ENCODE data around the gene CLSTN3. TPM values are rescaled to one million over a fixed set of nuclear protein-coding genes. Genes with fewer than 3 reads are reported as not detected.

CLSTN3 gene
- total and polyA plus RNA-seq, 2 donors (not counting 3 experiments of a cell fraction or from before 2014, with no cell fraction given), result 27.8 to 45.9 TPM

DNA sequence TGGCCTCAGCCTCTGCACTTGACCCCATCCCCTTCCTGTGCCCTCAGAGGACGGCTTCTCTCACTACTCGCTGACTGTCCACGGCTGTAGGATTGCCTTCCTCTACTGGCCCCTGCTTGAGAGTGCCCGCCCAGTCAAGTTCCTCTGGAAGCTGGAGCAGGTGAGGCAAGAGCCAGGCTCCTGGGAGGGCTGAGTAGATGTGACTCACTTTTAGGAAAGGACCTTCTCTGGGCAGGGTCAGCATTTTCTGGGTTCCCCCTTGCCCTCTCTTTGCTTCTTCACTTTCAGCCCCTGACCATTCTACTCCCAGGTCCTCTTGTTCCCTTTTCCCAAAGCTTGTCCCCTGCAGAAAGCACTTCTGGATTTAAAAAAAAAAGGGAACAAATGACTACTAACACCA, 7.7 kb downstream of the CLSTN3 start:
- H4K20me1 ChIP-seq (replicated peaks; ENCODE audit: control insufficient read depth, extremely low read depth, insufficient read depth, low read length), result no peaks in the 10 kb centered on the region
- DNase-seq (ENCODE audit: low read depth, low spot score) (no peak), FAIRE-seq (no peak)
- no peaks in the 10 kb centered on the region for H3K9me1 ChIP-seq (replicated peaks; ENCODE audit: control insufficient read depth, extremely low read depth, insufficient read depth, low read length)
- no TSS peak for BruUV-seq (replicated peaks)
- no peaks in the 10 kb centered on the region for H3K4me1 ChIP-seq (ENCODE audit: control insufficient read depth, extremely low read depth, insufficient read depth, low read length)
- no peaks in the 10 kb centered on the region for H3K27me3 ChIP-seq (ENCODE audit: control insufficient read depth in 2 of 2, insufficient read depth in 2 of 2, low read length in 2 of 2)
- ChIA-PET CTCF (no interaction called here), POLR2A (no interaction called here)
- H3K4me3 ChIP-seq (replicated peaks in 1 of 3; ENCODE audit: insufficient read depth in 1 of 3, low read depth in 1 of 3, low read length in 3 of 3), result no peak overlapping the region
- intact Hi-C loops (cut with micrococcal nuclease), result no loop called here
- no peaks in the 10 kb centered on the region for H3K9me3 ChIP-seq (replicated peaks; ENCODE audit: control insufficient read depth, insufficient read depth, low read length)
- H3K9ac ChIP-seq (replicated peaks; ENCODE audit: extremely low read depth, insufficient read depth, low read length), result no peak overlapping the region
- peaks cover 7 to 11% of the 10 kb centered on the region in 2 experiments for H3K36me3 ChIP-seq (ENCODE audit: control insufficient read depth in 2 of 2, extremely low read depth in 1 of 2, insufficient read depth in 2 of 2, low read length in 2 of 2)
- no peak overlapping the region for H3K4me2 ChIP-seq (ENCODE audit: insufficient read depth, low read length)
- H2AFZ ChIP-seq (ENCODE audit: low read depth, low read length), result no peak overlapping the region
- dilution Hi-C loops (cut with MboI; ENCODE audit: extremely low pct_ligation_motif_present, low sequenced_read_pairs), result no loop called here
- TF ChIP-seq EZH2 (IDR thresholded peaks at IDR 0.05; ENCODE audit: borderline replicate concordance, low read depth, low read length, severe bottlenecking), result no peak
- no peak for TF ChIP-seq FOS (IDR thresholded peaks at IDR 0.05; ENCODE audit: borderline replicate concordance, insufficient read depth, low read length)
- no peak for TF ChIP-seq GATA2 (IDR thresholded peaks at IDR 0.05; ENCODE audit: insufficient read depth, insufficient read length, low read depth, low read length)
- TF ChIP-seq, protein P1, sequence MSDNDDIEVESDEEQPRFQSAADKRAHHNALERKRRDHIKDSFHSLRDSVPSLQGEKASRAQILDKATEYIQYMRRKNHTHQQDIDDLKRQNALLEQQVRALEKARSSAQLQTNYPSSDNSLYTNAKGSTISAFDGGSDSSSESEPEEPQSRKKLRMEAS (IDR thresholded peaks at IDR 0.05; ENCODE audit: insufficient read depth, insufficient read length), result no peak
- TF ChIP-seq JUN (IDR thresholded peaks at IDR 0.05; ENCODE audit: borderline replicate concordance, insufficient read depth, insufficient read length, low read depth), result no peak
- no peak for TF ChIP-seq POLR2AphosphoS5 (IDR thresholded peaks at IDR 0.05; ENCODE audit: insufficient read depth, low read depth, low read length)
- no peak for TF ChIP-seq MYC (IDR thresholded peaks at IDR 0.05; ENCODE audit: low read depth, low read length)
- TF ChIP-seq POLR2A (IDR thresholded peaks at IDR 0.05; ENCODE audit: low read depth, low read length), result no peak
- TF ChIP-seq, protein P2, sequence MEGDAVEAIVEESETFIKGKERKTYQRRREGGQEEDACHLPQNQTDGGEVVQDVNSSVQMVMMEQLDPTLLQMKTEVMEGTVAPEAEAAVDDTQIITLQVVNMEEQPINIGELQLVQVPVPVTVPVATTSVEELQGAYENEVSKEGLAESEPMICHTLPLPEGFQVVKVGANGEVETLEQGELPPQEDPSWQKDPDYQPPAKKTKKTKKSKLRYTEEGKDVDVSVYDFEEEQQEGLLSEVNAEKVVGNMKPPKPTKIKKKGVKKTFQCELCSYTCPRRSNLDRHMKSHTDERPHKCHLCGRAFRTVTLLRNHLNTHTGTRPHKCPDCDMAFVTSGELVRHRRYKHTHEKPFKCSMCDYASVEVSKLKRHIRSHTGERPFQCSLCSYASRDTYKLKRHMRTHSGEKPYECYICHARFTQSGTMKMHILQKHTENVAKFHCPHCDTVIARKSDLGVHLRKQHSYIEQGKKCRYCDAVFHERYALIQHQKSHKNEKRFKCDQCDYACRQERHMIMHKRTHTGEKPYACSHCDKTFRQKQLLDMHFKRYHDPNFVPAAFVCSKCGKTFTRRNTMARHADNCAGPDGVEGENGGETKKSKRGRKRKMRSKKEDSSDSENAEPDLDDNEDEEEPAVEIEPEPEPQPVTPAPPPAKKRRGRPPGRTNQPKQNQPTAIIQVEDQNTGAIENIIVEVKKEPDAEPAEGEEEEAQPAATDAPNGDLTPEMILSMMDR (IDR thresholded peaks at IDR 0.05; ENCODE audit: extremely low read depth in 1 of 2, insufficient read depth in 1 of 2, low read depth in 1 of 2, low read length in 2 of 2), result no peak
- H3K27ac ChIP-seq (ENCODE audit: insufficient read depth, low read depth, low read length), result no peak overlapping the region
- H3K79me2 ChIP-seq (ENCODE audit: control insufficient read depth, insufficient read depth, low read length), result no peaks in the 10 kb centered on the region

Data from endothelial cell of umbilical vein (primary cell).